ENCODE results near the gene SIRT3.

SIRT3 gene

DNA sequence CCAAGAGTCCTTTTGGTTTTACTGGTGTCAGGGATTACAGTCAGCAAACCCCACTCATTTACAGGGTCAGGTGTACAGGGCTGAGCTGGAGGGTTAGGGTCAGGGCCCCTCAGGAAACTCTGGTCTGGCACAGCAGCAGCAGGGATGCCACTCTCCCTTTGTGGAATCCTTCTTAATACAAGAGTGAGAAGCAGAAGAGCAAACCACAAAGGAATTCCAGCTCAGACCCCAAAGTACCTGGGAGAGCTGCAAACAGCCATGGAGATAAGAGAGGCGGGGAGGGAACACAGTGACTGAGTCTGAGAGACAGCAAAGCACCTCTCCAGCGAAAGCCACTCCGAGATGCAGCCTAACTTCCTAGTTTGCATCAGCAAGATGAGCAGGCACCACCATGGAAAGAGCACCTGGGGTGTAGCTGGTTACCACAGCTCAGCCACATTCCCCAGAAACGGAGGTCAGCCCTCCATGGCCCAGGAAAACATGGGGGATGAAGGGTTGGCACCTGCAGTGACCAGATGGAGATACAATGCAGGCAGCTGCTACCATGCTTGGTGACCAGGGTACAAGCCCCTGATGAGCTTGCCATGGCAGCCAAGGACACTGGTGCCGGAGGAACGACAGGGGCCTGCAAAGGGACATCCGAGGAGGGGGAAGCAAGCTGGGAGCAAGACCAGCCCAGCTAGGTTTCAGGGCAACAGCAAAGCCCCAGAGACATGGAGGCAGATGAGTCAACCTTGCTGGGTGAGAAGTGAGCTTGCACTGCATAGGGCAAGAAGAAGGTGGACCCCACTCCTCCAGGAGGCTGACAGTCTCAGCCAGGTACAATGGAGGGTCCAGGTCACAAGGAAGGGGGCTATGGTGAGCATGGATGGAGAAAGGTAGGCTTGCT, 32.8 kb downstream of the SIRT3 start:
- no peak overlapping the region for H4K5ac ChIP-seq (ENCODE audit: low read length)

DNA sequence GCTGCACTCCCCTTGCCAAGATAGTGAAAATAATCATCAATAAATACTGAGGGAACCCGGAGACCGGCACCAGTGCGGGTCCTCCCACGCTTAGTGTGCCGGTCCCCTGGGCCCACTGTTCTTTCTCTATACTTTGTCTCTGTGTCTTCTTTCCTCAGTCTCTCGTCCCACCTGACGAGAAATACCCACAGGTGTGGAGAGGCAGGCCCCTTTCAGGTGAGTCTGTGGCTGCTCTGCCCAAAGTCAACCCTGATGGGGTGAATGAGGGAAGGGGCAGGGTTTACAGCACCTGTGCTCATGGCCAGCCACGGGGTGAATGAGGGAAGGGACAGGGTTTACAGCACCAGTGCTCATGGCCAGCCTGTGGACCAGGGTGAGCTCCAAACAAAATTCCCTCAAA, 33.7 kb downstream of the SIRT3 start:
- H3K79me1 ChIP-seq (ENCODE audit: low read length): peaks cover 25% of the 10 kb centered on the region
- H3K4me2 ChIP-seq (ENCODE audit: low read length): no peak overlapping the region
- no peak overlapping the region for H4K5ac ChIP-seq (ENCODE audit: low read length)
- H2AK5ac ChIP-seq (ENCODE audit: low read length): no peak overlapping the region
- no peak for DNase-seq
- no peak overlapping the region for H3K18ac ChIP-seq (ENCODE audit: low read length)
- H2BK120ac ChIP-seq (ENCODE audit: low read depth, low read length): no peak overlapping the region
- H3K56ac ChIP-seq (ENCODE audit: low read length): no peak overlapping the region
- no CpG with 5 or more reads among the region's 8 CpGs for WGBS (ENCODE audit: extremely low coverage, insufficient coverage, low lambda C conversion rate)
- H2BK15ac ChIP-seq (replicated peaks; ENCODE audit: low read depth): no peak overlapping the region
- H3K4me3 ChIP-seq (ENCODE audit: low read length): no peak overlapping the region
- H4K8ac ChIP-seq (ENCODE audit: low read depth, low read length): no peak overlapping the region
- no peaks in the 10 kb centered on the region for H3K27me3 ChIP-seq (ENCODE audit: insufficient read depth, low read length, poor library complexity)
- peaks cover 17% of the 10 kb centered on the region for H3K79me2 ChIP-seq (ENCODE audit: control insufficient read depth, insufficient read depth, low read length)
- H3K27ac ChIP-seq (ENCODE audit: low read depth, low read length): no peak overlapping the region
- peaks cover 6% of the 10 kb centered on the region for H3K4me1 ChIP-seq (ENCODE audit: control insufficient read depth, low read depth, low read length)
- H3K23ac ChIP-seq (ENCODE audit: low read length): no peak overlapping the region
- H3K36me3 ChIP-seq (ENCODE audit: control insufficient read depth, insufficient read depth, low read length): no peaks in the 10 kb centered on the region
- H2BK5ac ChIP-seq (ENCODE audit: low read length): no peak overlapping the region
- no peak overlapping the region for H3K4ac ChIP-seq (ENCODE audit: low read depth, low read length)
- no peak overlapping the region for H3K9ac ChIP-seq (ENCODE audit: low read length)

More for the DNA sequence above, 32.8 kb downstream of the SIRT3 start:
- H2AK5ac ChIP-seq (ENCODE audit: low read length): no peak overlapping the region
- no peak overlapping the region for H2BK120ac ChIP-seq (ENCODE audit: low read depth, low read length)
- peaks cover 6% of the 10 kb centered on the region for H3K4me1 ChIP-seq (ENCODE audit: control insufficient read depth, low read depth, low read length)
- peaks cover 29% of the 10 kb centered on the region for H3K79me1 ChIP-seq (ENCODE audit: low read length)
- no peak overlapping the region for H3K9ac ChIP-seq (ENCODE audit: low read length)
- no peak overlapping the region for H3K4me2 ChIP-seq (ENCODE audit: low read length)
- DNase-seq: no peak
- no peak overlapping the region for H3K18ac ChIP-seq (ENCODE audit: low read length)
- H3K36me3 ChIP-seq (ENCODE audit: control insufficient read depth, insufficient read depth, low read length): no peaks in the 10 kb centered on the region
- no peak overlapping the region for H4K8ac ChIP-seq (ENCODE audit: low read depth, low read length)
- H2BK15ac ChIP-seq (replicated peaks; ENCODE audit: low read depth): no peak overlapping the region
- no peak overlapping the region for H3K27ac ChIP-seq (ENCODE audit: low read depth, low read length)
- no peak overlapping the region for H3K4me3 ChIP-seq (ENCODE audit: low read length)
- no peak overlapping the region for H2BK5ac ChIP-seq (ENCODE audit: low read length)
- WGBS (ENCODE audit: extremely low coverage, insufficient coverage, low lambda C conversion rate): no CpG with 5 or more reads among the region's 7 CpGs
- no peak overlapping the region for H3K4ac ChIP-seq (ENCODE audit: low read depth, low read length)
- peaks cover 18% of the 10 kb centered on the region for H3K79me2 ChIP-seq (ENCODE audit: control insufficient read depth, insufficient read depth, low read length)
- H3K56ac ChIP-seq (ENCODE audit: low read length): peak overlapping the region; percentile 15
- H3K27me3 ChIP-seq (ENCODE audit: insufficient read depth, low read length, poor library complexity): no peaks in the 10 kb centered on the region
- H3K23ac ChIP-seq (ENCODE audit: low read length): no peak overlapping the region

DNA sequence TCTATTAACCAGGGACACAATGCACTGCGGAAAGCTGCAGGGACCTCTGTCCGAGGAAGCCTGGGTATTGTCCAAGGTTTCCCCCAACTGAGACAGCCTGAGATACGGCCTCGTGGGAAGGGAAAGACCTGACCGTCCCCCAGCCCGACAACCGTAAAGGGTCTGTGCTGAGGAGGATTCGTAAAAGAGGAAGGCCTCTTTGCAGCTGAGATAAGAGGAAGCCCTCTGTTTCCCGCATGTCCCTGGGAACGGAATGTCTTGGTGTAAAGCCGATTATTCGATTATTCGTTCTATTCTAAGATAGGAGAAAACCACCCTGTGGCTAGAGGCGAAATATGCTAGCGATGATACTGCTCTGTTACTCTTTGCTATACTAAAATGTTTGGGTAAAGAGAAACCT, 34.2 kb downstream of the SIRT3 start:
- H3K56ac ChIP-seq (ENCODE audit: low read length): no peak overlapping the region
- H3K27ac ChIP-seq (ENCODE audit: low read depth, low read length): no peak overlapping the region
- H3K4me3 ChIP-seq (ENCODE audit: low read length): no peak overlapping the region

DNA sequence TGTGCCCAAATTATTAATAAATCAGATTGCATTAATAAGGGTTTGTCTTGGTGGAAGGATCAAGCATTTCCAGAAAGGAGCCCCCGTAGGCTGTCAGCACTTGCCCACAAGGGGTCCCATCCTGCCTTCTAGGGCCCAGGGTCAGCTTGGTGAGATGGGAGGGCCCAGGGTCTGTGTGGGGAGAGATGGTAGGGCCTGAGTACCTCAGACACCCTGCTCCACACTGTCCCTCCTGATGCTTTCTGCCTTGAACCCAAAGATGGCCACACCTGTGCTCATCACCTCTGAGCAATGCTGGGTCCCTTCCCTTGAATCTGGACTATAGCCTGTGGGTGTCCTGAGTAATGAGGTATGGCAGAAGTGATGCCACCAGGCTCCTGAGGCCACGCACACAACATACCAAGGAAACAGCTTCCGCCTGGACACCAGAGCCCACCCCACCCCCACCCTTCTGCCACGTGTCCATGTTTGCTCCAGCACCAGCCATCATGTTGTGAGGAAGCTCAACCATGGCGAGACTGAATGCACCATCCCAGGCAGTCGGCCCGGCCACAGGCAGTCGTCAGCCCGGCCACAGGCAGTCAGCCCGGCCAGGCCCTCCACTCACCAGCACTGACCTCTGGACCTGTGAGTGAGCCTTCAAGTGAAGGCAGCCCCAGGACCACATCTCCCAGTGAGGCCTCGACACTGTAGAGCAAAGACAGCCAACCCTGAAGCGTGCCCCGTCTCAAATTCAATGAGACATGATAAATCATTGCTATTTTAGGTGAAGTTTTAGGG, 35.7 kb downstream of the SIRT3 start:
- Histone ChIP-seq H3K27ac (ENCODE audit: low read depth, low read length) (no peak overlapping the region), H3K79me2 (ENCODE audit: control insufficient read depth, insufficient read depth, low read length) (peaks cover 2% of the 10 kb centered on the region), H2BK5ac (ENCODE audit: low read length) (no peak overlapping the region), H3K9ac (ENCODE audit: low read length) (no peak overlapping the region), H3K56ac (ENCODE audit: low read length) (no peak overlapping the region), H4K8ac (ENCODE audit: low read depth, low read length) (no peak overlapping the region), H4K5ac (ENCODE audit: low read length) (no peak overlapping the region), H2AK5ac (ENCODE audit: low read length) (no peak overlapping the region), H3K27me3 (ENCODE audit: insufficient read depth, low read length, poor library complexity) (no peaks in the 10 kb centered on the region), H2BK120ac (ENCODE audit: low read depth, low read length) (no peak overlapping the region), H3K23ac (ENCODE audit: low read length) (no peak overlapping the region), H3K4me2 (ENCODE audit: low read length) (no peak overlapping the region), H3K36me3 (ENCODE audit: control insufficient read depth, insufficient read depth, low read length) (no peaks in the 10 kb centered on the region), H3K4ac (ENCODE audit: low read depth, low read length) (no peak overlapping the region), H3K4me1 (ENCODE audit: control insufficient read depth, low read depth, low read length) (no peaks in the 10 kb centered on the region), H2BK15ac (replicated peaks; ENCODE audit: low read depth) (no peak overlapping the region), H3K4me3 (ENCODE audit: low read length) (no peak overlapping the region), H3K79me1 (ENCODE audit: low read length) (peaks cover 11% of the 10 kb centered on the region), H3K18ac (ENCODE audit: low read length) (no peak overlapping the region)
- no CpG with 5 or more reads among the region's 13 CpGs for WGBS (ENCODE audit: extremely low coverage, insufficient coverage, low lambda C conversion rate)
- DNase-seq: no peak

More for the DNA sequence above, 34.2 kb downstream of the SIRT3 start:
- H3K79me2 ChIP-seq (ENCODE audit: control insufficient read depth, insufficient read depth, low read length): peaks cover 17% of the 10 kb centered on the region
- no peak for DNase-seq
- no peak overlapping the region for H2BK15ac ChIP-seq (replicated peaks; ENCODE audit: low read depth)
- no peak overlapping the region for H2AK5ac ChIP-seq (ENCODE audit: low read length)
- H3K79me1 ChIP-seq (ENCODE audit: low read length): peaks cover 25% of the 10 kb centered on the region
- peaks cover 6% of the 10 kb centered on the region for H3K4me1 ChIP-seq (ENCODE audit: control insufficient read depth, low read depth, low read length)
- no peak overlapping the region for H3K4ac ChIP-seq (ENCODE audit: low read depth, low read length)
- H3K4me2 ChIP-seq (ENCODE audit: low read length): no peak overlapping the region
- no peaks in the 10 kb centered on the region for H3K27me3 ChIP-seq (ENCODE audit: insufficient read depth, low read length, poor library complexity)
- WGBS (ENCODE audit: extremely low coverage, insufficient coverage, low lambda C conversion rate): no CpG with 5 or more reads among the region's 15 CpGs
- no peak overlapping the region for H3K23ac ChIP-seq (ENCODE audit: low read length)
- H4K5ac ChIP-seq (ENCODE audit: low read length): no peak overlapping the region
- no peaks in the 10 kb centered on the region for H3K36me3 ChIP-seq (ENCODE audit: control insufficient read depth, insufficient read depth, low read length)
- no peak overlapping the region for H4K8ac ChIP-seq (ENCODE audit: low read depth, low read length)
- H2BK120ac ChIP-seq (ENCODE audit: low read depth, low read length): no peak overlapping the region
- H3K9ac ChIP-seq (ENCODE audit: low read length): no peak overlapping the region
- H2BK5ac ChIP-seq (ENCODE audit: low read length): no peak overlapping the region
- no peak overlapping the region for H3K18ac ChIP-seq (ENCODE audit: low read length)

DNA sequence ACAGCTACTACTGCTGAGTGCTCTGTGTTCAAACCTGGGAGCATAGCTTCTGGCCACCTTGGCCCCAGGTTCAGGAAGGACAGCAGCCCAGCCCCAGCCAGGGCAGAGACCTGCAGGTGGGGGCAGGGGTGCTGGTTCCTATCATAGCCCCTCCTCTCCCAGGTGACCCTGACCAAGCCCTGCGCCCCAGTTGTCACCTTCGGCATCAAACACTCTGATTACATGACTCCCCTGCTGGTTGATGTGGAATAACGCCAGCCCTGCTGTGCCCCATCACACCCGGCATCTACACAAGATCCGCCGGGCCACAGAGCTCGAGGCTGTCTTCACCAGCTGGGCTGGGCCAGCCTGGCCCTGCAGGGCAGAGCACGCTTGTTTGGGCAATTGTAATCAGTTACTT, 36.4 kb downstream of the SIRT3 start:
- Histone ChIP-seq H4K8ac (ENCODE audit: low read depth, low read length) (no peak overlapping the region), H3K27me3 (ENCODE audit: insufficient read depth, low read length, poor library complexity) (no peaks in the 10 kb centered on the region), H3K79me1 (ENCODE audit: low read length) (peaks cover 7% of the 10 kb centered on the region), H3K4me1 (ENCODE audit: control insufficient read depth, low read depth, low read length) (no peaks in the 10 kb centered on the region), H3K4ac (ENCODE audit: low read depth, low read length) (no peak overlapping the region), H2AK5ac (ENCODE audit: low read length) (no peak overlapping the region), H2BK15ac (replicated peaks; ENCODE audit: low read depth) (no peak overlapping the region), H3K23ac (ENCODE audit: low read length) (no peak overlapping the region), H3K9ac (ENCODE audit: low read length) (no peak overlapping the region), H3K27ac (ENCODE audit: low read depth, low read length) (no peak overlapping the region), H3K79me2 (ENCODE audit: control insufficient read depth, insufficient read depth, low read length) (no peaks in the 10 kb centered on the region), H3K4me2 (ENCODE audit: low read length) (no peak overlapping the region), H2BK5ac (ENCODE audit: low read length) (no peak overlapping the region), H4K5ac (ENCODE audit: low read length) (no peak overlapping the region), H3K4me3 (ENCODE audit: low read length) (no peak overlapping the region), H2BK120ac (ENCODE audit: low read depth, low read length) (no peak overlapping the region), H3K56ac (ENCODE audit: low read length) (no peak overlapping the region), H3K18ac (ENCODE audit: low read length) (no peak overlapping the region), H3K36me3 (ENCODE audit: control insufficient read depth, insufficient read depth, low read length) (no peaks in the 10 kb centered on the region)
- no CpG with 5 or more reads among the region's 8 CpGs for WGBS (ENCODE audit: extremely low coverage, insufficient coverage, low lambda C conversion rate)
- peak; percentile 17 for DNase-seq
